Measurements from ENCODE around the gene P2RX7.
"Not testable (repeated sequence)": the region's sequence is repeated elsewhere in the genome, so short reads cannot be mapped to it uniquely, and the experiment has no call there.

P2RX7 gene

GRCh38 chr12:121176826-121177529, 44.3 kb downstream of the P2RX7 start:
- DNase-seq = no peak

DNA sequence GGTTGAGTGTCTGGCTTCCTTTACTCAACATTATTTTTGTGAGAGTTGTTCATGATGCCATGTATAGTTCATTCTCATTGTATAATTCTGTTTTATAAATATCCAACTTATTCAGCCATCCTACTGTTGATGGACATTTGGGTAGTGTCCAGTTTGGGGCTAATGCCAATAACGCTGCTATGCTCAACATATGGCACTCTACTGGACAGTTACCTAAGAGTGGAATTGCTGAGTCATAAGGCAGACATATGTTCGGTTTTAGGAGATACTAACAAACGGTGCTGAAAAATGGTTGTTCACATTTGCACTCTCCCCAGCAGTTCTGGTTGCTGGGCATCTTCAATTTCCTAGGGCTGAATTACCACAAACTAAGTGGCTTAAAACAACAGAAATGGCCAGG, 48.5 kb downstream of the P2RX7 start:
- no peak for DNase-seq

DNA sequence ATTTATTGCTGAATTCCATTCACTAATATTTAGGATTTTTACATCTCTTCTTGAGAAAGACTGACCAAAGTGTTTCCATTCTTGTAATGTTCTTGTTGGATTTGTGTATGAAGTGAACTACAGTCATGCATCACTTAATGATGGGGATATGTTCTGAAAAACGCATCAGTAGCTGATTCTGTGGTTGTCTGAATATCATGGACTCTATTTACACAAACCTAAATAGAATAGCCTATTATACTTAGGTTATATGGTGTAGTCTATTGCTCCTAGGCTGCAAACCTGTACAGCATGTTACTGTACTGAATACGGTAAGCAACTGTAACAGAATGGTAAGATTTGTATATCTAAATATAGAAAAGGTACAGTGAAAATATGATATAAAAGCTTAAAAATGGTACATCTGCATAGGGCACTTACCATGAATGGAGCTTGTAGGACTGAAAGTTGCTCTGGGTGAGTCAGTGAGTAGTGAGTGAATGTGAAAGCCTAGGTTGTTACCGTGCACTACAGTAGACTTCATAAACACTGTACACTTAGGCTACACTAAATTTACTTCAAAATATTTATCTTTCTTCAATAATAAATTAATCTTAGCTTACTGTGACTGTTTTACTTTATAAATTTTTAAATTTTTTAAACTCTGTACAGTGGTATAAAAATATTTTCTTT, 49.7 kb downstream of the P2RX7 start:
- DNase-seq = no peak

DNA sequence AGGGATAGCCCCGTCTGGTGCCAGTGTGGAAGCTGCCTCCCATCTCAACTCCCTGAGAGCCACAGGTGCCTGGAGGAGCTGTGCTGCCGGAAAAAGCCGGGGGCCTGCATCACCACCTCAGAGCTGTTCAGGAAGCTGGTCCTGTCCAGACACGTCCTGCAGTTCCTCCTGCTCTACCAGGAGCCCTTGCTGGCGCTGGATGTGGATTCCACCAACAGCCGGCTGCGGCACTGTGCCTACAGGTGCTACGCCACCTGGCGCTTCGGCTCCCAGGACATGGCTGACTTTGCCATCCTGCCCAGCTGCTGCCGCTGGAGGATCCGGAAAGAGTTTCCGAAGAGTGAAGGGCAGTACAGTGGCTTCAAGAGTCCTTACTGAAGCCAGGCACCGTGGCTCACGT, 51.7 kb downstream of the P2RX7 start:
- no peak for DNase-seq

- DNase-seq = no peak
Observed at GRCh38 chr12:121184984-121185889, 52.6 kb downstream of the P2RX7 start.

GRCh38 chr12:121186826-121187225, 54.1 kb downstream of the P2RX7 start:
- no peak for DNase-seq

GRCh38 chr12:121187501-121187900, 54.8 kb downstream of the P2RX7 start:
- no peak for DNase-seq

DNA sequence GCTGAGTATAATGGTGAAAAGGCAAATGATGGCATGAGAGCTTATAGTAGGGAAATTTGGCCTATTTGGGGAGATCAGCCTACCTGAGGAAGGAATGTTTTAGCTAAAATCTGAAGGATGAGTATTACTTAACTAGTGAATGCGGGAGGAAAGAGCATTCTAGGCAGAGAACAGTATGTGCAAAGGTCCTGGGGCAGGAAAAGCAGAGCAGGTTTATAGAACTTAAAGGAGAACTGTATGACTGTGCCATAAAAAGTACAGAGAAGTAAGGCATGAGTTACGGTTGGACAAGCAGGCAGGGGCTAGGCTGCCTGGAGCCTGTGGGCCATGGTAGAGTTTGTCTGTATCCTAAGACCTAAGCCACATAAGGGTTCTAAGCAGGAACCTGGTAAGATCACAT, 55.6 kb downstream of the P2RX7 start:
- no peak for DNase-seq

- DNase-seq = no peak
Observed at GRCh38 chr12:121189131-121189530, 56.5 kb downstream of the P2RX7 start.

- DNase-seq = no peak
Observed at GRCh38 chr12:121189619-121190155, 57.0 kb downstream of the P2RX7 start.

DNA sequence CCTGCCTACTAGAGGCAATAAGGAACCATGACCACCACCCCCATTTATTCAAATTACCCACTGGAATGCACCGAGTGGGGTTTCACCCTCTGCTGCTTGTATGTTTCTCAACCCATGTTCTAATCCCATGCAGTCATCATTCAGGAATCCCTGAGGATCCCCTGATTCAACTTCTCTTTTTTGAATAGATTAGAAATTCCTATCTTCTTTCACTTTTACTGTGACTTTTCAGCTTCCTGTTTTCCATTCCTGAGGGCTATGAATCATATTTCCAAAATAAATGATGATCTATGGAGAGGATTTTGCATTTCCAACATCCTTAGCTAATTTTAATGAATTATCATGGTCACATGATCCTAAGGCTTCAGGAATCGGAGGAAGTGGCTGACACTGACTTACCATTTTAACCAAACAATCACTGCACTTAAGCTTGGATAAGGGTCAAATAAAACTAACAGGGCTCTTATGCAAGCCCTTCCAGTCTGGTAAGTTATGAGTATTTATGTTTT, 57.9 kb downstream of the P2RX7 start:
- peak; percentile 67 for DNase-seq

GRCh38 chr12:121191151-121191550, 58.5 kb downstream of the P2RX7 start:
- no peak for DNase-seq

DNA sequence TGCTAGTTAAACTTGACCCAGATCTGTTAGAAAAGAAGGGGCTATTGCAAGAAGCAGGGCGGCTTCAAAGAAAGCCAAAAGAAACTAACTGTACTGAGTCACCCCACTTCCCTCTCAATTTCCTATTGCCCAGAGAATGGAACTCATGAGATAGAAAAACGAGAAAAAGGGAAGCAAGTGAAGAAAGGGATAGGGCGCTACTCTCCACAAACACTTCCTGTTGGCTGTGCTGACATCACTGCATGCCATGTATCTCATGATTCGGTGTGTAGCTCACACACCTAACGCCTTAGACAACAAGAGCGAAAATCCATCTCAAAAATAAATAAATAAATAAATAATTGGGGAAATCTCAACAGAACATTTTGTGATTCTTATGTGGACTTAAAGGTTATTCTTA, 64.2 kb downstream of the P2RX7 start:
- peak; percentile 59 for DNase-seq

GRCh38 chr12:121198949-121199348, 66.3 kb downstream of the P2RX7 start:
- no peak for DNase-seq

GRCh38 chr12:121201140-121201539, 68.5 kb downstream of the P2RX7 start:
- not testable (repeated sequence) for DNase-seq

GRCh38 chr12:121202407-121203355, 70.0 kb downstream of the P2RX7 start:
- DNase-seq = no peak

DNA sequence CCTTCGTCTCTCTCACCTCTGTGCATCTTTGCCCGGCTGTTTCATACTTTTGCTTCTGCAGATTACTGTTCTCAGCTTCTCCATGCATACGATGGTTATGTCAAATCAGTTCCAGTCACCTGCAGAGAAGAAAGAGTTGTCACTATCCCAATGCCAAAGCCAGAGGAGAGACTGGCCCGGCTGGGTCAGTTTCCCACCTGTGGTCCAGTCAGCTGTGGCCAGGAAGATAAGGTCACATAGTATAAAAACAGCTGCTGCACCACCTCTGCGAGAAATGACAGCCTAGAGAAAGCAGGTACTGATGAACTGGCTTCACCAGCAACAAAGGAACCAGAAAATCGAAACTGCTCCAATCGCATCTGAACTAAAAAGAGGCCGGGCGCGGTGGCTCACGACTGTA, 70.8 kb downstream of the P2RX7 start:
- no peak for DNase-seq

DNA sequence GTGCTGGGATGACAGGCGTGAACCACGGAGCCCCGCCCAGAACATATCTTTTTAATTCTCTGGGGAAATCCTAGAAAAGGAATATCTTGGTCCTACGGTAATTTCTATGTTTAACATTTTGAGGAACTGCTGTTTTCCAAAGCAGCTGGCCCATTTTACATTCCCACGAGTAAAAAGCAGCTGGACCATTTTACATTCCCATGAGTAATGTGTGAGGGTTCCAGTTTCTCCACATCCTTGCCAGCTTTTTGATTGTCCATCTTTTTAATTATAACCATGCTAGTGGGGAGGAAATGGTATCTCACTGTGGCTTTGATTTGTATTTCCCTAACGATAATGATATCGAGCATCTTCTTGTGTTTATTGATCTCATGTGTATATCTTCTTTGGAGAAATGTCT, 72.8 kb downstream of the P2RX7 start:
- DNase-seq = no peak

GRCh38 chr12:121208571-121208970, 75.9 kb downstream of the P2RX7 start:
- DNase-seq = not testable (repeated sequence)

DNA sequence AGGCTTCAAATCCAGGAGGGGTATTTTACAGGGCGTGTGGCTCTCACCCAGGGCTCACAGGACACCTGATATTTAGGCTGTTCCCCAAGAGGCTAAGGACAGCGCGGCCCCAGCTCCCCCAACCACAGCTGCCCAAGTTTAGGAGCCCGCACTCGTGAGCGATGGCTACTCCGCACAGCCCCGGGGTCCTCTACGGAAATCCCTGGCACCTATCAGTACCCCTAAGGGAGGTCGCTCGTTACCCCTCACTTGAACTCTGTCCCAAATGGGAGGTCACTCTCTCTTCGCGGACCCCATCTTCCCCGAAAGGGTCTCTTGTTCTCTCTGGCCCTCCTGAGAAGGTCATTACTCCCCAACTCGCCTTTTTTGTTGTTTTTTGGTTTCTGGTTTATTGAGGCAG, 76.5 kb downstream of the P2RX7 start:
- DNase-seq = no peak

DNA sequence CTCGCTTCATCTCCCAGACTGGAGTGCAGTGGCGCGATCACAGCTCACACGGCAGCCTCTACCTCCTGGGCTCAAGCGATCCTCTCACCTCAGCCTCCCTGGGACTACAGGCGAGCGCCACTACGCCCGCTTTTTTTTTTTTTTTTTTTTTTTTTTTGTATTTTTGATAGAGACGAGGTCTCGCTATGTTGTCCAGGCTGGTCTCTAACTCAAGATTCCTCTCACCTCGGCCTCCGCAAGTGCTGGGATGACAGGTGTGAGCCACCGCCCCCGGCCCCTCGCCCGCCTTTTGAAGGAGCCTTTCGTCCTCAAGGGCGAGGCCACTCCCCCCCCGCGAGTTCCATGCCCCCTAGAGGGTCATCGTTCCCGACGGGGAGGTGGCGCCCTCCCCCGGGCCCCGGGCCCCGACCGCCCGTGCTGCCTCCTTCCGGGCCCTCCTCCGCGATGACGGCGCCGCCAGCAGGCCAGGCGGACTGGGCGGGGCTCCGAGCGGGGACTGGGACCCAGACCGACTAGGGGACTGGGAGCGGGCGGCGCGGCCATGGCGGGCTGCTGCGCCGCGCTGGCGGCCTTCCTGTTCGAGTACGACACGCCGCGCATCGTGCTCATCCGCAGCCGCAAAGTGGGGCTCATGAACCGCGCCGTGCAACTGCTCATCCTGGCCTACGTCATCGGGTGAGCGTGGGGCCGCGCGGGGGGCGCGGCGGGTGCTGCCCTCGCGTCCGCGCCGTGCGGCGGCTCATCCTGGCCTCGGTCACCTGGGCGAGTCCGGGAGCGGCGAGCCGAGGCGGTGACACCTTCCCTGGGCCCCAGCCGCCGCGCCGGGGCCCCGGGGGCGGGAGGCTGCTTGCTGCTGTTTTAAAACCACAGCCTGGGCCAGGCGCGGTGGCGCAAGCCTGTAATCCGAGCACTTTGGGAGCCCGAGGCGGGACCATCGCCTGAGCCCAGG, 77.2 kb downstream of the P2RX7 start, which contains the start of gene P2RX4:
Gene P2RX4, plus strand, starts transcription at position 506 of the 949 bp plus-strand sequence. Its CDS starts 36 bp downstream, at position 542.
- DNase-seq = peak; percentile 92
